IPS-11a (cell line): Measurements from ENCODE around the gene FOXRED2.
"Not testable (repeated sequence)": the region's sequence is repeated elsewhere in the genome, so short reads cannot be mapped to it uniquely, and the experiment has no call there.

Source experiments
- H3K4me3 ChIP-seq: one replicate; pipeline ENCODE4 v1.5.1; 2013; ENCODE audit warnings: low read depth, low read length, control low read depth

Gene FOXRED2

GRCh38 chr22:36452250-36452977, 54.4 kb downstream of the FOXRED2 start:
- H3K4me3 ChIP-seq: no peak overlapping the region

- not testable (repeated sequence) for H3K4me3 ChIP-seq
Observed at GRCh38 chr22:36450923-36451322, 55.9 kb downstream of the FOXRED2 start.

GRCh38 chr22:36449596-36450175, 57.2 kb downstream of the FOXRED2 start:
- H3K4me3 ChIP-seq: no peak overlapping the region

GRCh38 chr22:36447632-36448031, 59.2 kb downstream of the FOXRED2 start:
- no peak overlapping the region for H3K4me3 ChIP-seq

- no peak overlapping the region for H3K4me3 ChIP-seq
Observed at GRCh38 chr22:36445158-36445668, 61.6 kb downstream of the FOXRED2 start.

GRCh38 chr22:36443198-36443770, 63.6 kb downstream of the FOXRED2 start:
- no peak overlapping the region for H3K4me3 ChIP-seq

GRCh38 chr22:36442506-36443197, 64.2 kb downstream of the FOXRED2 start:
- no peak overlapping the region for H3K4me3 ChIP-seq

GRCh38 chr22:36440429-36441002, 66.3 kb downstream of the FOXRED2 start:
- no peak overlapping the region for H3K4me3 ChIP-seq

GRCh38 chr22:36439481-36440271, 67.2 kb downstream of the FOXRED2 start:
- no peak overlapping the region for H3K4me3 ChIP-seq
